Medulla oblongata (tissue), 1 donor: ENCODE results near the gene SEPTIN1.
"Not testable (repeated sequence)": the region's sequence is repeated elsewhere in the genome, so short reads cannot be mapped to it uniquely, and the experiment has no call there.

Experiments
- DNase-seq: peaks from one replicate; pipeline ENCODE4 v3.0.0-alpha.2; 2015; ENCODE audit errors: extremely low spot score

SEPTIN1 gene

DNA sequence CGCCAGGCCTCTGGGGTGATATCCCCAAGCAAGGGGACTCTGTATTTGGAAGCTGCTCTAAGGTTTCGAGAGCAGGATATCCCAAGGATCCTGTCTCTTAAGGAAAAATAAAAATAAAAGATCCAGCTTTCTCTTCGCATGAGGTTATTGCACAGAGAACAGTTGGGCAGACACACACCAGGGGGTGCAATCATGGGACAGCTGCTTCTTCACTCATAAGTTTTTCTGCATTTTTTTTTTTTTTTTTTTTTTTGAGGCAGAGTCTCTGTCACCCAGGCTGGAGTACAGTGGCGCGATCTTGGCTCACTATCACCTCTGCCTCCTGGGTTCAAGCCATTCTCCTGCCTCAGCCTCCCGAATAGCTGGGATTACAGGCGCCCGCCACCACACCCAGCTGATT, 40.4 kb downstream of the SEPTIN1 start:
- DNase-seq, result not testable (repeated sequence)

DNA sequence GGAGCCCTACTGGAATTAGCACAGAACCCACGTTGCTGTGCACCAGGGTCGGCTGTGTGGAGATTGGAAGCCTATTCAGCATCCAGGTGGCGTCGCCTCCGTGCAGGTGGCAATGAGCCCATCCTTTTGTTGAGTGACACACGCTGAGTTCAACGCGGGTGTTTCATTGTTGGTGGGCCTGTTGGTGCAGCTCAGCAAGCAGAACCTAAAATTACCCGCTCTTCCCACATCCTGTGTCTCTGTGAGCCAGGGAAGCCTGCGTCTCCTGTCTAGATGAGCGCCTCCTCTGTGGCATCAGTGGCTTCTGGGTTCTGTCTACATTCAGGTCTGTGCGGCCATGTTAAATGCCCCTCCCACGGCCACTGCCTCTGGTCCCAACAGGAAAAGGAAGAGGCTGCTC, 41.7 kb downstream of the SEPTIN1 start:
- no peak for DNase-seq

DNA sequence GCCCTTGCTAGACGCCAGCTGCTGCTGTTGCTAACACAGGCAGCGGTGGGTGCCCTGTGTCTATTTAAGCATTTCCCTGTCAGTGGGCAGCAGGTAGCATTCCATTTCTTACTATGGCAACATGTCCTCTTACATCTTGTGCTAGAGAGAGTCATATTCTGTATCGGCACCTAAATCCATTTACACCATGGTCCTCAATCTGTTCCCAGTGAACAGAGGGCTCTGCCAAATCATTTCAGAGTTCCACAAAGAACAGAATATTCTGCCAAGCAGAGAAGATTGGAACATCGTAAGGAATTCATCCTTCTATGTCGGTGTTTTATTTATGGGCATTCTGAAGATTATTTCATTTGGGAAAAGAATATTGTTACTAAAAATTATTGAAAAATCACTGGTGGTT, 43.6 kb downstream of the SEPTIN1 start:
- not testable (repeated sequence) for DNase-seq

DNA sequence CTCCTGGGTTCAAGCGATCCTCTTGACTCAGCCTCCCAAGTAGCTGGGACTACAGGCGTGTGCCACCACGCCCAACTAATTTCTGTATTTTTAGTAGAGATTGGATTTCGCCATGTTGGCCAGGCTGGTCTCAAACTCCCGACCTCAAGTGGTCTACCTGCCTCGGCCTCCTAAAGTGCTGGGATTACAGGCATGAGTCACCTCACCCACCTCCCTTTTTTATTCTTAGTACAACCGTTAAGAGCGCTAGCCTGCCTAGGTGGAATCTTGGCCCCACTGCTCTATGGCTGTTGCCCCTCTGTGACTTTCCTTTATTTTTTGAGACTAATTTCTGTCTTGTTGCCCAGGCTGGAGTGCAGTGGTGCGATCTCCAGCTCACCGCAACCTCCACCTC, 44.4 kb downstream of the SEPTIN1 start:
- not testable (repeated sequence) for DNase-seq

DNA sequence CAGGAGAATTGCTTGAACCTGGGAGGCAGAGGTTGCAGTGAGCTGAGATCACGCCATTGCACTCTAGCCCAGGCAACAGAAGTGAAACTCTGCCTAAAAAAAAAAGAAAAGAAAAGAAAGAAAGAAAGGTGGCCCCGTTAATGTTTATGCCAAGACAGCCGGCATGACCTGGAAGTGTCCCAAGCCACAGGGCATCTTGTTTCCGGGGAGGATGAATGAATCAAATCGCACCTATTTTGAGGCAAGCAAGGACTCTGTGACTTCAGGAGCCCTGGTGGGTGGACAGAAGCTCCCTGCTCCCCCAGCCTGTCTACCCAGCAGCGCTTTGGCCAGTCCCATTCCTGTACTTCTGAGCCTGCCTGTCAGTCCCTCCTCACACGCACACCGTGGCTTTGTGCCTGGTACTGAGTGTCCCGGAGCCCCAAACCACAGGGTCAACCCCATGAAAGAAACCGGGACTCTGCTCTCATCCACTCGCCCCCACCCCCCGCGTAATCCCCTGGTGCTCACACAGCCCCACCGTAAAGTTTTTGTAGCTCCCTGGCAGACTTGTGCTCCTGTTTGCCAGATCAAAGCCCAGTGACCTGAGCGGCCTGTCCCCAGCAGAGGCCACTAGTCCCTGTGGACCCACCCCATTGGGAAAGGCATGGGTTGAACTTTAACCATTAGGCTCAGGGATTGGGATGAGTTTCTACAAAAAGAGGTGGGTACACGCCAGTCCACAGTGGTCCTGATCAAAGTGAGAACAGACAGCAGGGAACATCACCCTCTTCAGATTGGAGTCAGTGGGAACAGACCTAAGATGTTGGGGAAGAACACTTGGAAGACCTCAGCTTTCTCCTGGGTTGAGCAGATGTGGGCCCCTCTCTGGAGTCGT, 46.5 kb downstream of the SEPTIN1 start:
- peak; percentile 14 for DNase-seq

DNA sequence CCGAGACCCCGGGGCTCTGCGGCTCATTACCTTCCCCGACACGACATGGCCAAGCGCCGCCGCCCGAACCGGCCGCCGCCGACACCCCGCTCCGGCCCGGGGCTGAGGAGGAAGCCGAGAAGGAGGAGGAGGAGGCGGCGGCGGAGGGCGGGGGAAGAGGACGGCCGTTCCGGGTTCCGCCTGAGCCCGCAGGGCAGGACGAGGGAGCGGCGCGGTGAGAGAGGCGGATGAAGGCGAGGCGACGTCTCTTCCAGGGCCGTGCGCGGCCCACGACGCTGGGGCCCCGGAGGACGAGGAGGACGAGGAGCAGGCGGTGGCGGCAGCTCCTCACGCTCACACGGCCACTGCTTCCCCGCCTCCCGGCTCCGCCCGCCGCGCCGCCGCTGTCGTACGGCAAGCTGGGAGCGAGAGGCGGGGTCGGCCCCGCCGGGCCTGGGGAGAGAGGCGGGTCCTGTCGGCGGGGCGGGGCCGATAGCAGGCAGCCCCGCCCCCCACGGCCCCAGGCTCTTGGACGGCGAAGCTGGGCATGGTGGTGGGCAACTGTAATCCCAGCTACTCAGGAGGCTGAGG, 47.2 kb downstream of the SEPTIN1 start:
- DNase-seq, result peak; percentile 84

DNA sequence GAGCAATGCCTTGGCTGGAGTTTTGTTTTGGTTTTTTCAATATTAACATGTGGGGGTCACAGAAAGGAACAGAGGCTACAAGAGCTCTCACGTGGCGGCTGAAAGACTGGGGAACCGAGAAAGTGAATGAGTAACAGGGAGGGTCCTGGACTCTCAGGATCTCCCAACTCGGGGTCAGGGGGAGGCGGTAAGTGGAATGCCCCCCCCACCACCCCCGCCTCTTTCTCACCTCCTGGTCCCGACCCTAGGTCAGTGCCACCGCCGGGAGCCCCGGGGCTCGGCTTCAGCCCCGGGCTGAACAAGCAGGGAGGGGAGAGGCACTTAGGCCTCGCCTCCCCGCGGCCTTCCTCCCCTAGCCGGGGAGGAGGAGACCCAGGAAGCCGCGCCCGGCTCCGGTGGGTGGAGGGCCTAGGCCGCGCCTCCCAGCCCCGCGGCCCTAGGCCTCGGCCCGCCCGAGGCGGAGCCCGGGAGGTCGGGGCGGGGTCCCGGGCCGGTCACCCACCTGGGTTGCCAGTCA, 47.8 kb downstream of the SEPTIN1 start:
- peak; percentile 48 for DNase-seq
